Vagina (tissue), 2 donors: ENCODE results near the gene PDXDC1.
"Not testable (repeated sequence)": the region's sequence is repeated elsewhere in the genome, so short reads cannot be mapped to it uniquely, and the experiment has no call there.

Experiments used
- CTCF ChIP-seq, 3 experiments: fragments of 450-650 bp in 2 of 3; fragments of 200-600 bp in 1 of 3; sonication (generic) in 1 of 3; IDR thresholded peaks; one replicate each; pipeline ENCODE4 v1.5.1; 2017 to 2019; ENCODE audit warnings: antibody characterized with exemption in 3 of 3, mild to moderate bottlenecking in 2 of 3, moderate library complexity in 2 of 3
- POLR2AphosphoS5 ChIP-seq, 2 donors: sonication (generic); formaldehyde crosslinking; IDR thresholded peaks; one replicate each; pipeline ENCODE4 v1.9.0; 2017; ENCODE audit warnings: antibody characterized with exemption in 2 of 2, mild to moderate bottlenecking in 2 of 2, low read depth in 1 of 2; ENCODE audit not compliant: insufficient read depth in 1 of 2

GRCh38 chr16:15022194-15022593, 47.4 kb downstream of the PDXDC1 start:
- TF ChIP-seq CTCF (IDR thresholded peaks at IDR 0.05), result peak in 1 of 3 experiments; percentile 14
- TF ChIP-seq POLR2AphosphoS5 (IDR thresholded peaks at IDR 0.05; ENCODE audit: insufficient read depth in 1 of 2, low read depth in 1 of 2), result not testable (repeated sequence)
